H1 (cell line): ENCODE results near the gene LRRC28. TPM values are rescaled to one million over a fixed set of nuclear protein-coding genes. Genes with fewer than 3 reads are reported as not detected.
A peak's percentile ranks its signal among the peaks of the same experiment; 100 is the strongest.

Source experiments
- CTCF ChIA-PET: fragments of 300-600 bp; sonication (Branson Sonifier 250); formaldehyde crosslinking; loops from one replicate; lab custom pipeline; 2021; ENCODE audit not compliant: partially characterized antibody; lab: Charles Lee
- POLR2A ChIA-PET: fragments of 300-600 bp; sonication (Branson Sonifier 250); formaldehyde crosslinking; loops from one replicate; lab custom pipeline; 2021; ENCODE audit warnings: inconsistent platforms; ENCODE audit not compliant: partially characterized antibody; lab: Charles Lee
- DNase-seq, 2 experiments: peaks; one replicate each; pipeline versions ENCODE4 v3.0.0 to v3.0.0-alpha.2; 2010 to 2022; ENCODE audit warnings: low spot score in 2 of 2, low read depth in 1 of 2, mixed read lengths in 1 of 2
- FAIRE-seq: peaks from 2 replicates; lab custom pipeline; 2011; peaks lifted over from hg19 to GRCh38; lab: Jason Lieb, UNC
- H2AFZ ChIP-seq: 2 replicates; pipeline ENCODE4 v1.8.1; 2012; ENCODE audit warnings: low read length, inconsistent platforms
- H2AK5ac ChIP-seq: 2 replicates; pipeline ENCODE4 v1.6.1; 2013; ENCODE audit warnings: low read depth, low read length
- H2BK120ac ChIP-seq: replicated peaks from 2 replicates; pipeline ENCODE3; 2013; ENCODE audit warnings: low read depth, low read length, inconsistent platforms
- H2BK12ac ChIP-seq: 2 replicates; pipeline ENCODE4 v1.6.1; 2013; ENCODE audit warnings: low read depth, low read length
- H2BK15ac ChIP-seq: 2 replicates; pipeline ENCODE4 v1.6.1; 2013; ENCODE audit warnings: low read length
- H2BK20ac ChIP-seq: 2 replicates; pipeline ENCODE4 v1.6.1; 2013; ENCODE audit warnings: low read length
- H2BK5ac ChIP-seq: 2 replicates; pipeline ENCODE4 v1.6.1; 2013; ENCODE audit warnings: low read depth, low read length
- H3K14ac ChIP-seq: 2 replicates; pipeline ENCODE4 v1.6.1; 2013; ENCODE audit warnings: inconsistent platforms; ENCODE audit not compliant: insufficient read length
- H3K18ac ChIP-seq: 2 replicates; pipeline ENCODE4 v1.6.1; 2013; ENCODE audit warnings: low read length; ENCODE audit errors: extremely low read depth
- H3K23ac ChIP-seq: 2 replicates; pipeline ENCODE4 v1.6.1; 2013; ENCODE audit warnings: inconsistent platforms; ENCODE audit not compliant: insufficient read length
- H3K23me2 ChIP-seq: 2 replicates; pipeline ENCODE4 v1.6.1; 2013; ENCODE audit warnings: low read depth, low read length
- H3K27ac ChIP-seq: 2 replicates; pipeline ENCODE4 v1.6.1; 2011; ENCODE audit warnings: low read depth, low read length, inconsistent platforms
- H3K27me3 ChIP-seq, 4 experiments: replicated peaks in 1 of 4; 1 replicate in 1 of 4; 2 replicates in 3 of 4; pipeline versions ENCODE4 v1.6.1 to v1.8.1; 2011 to 2013; ENCODE audit warnings: low read length in 3 of 4, mild to moderate bottlenecking in 3 of 4, inconsistent platforms in 2 of 4, mixed read lengths in 2 of 4, moderate library complexity in 1 of 4; ENCODE audit not compliant: control insufficient read depth in 3 of 4, insufficient read depth in 3 of 4; ENCODE audit errors: extremely low read depth in 1 of 4
- H3K36me3 ChIP-seq, 4 experiments: 2 replicates each; pipeline versions ENCODE4 v1.6.1 to v1.8.1; 2011 to 2013; ENCODE audit warnings: mild to moderate bottlenecking in 4 of 4, low read length in 3 of 4, moderate library complexity in 2 of 4, control low read depth in 1 of 4, inconsistent platforms in 1 of 4; ENCODE audit not compliant: insufficient read depth in 4 of 4, control insufficient read depth in 2 of 4
- H3K4ac ChIP-seq: replicated peaks from 2 replicates; pipeline ENCODE3; 2013; ENCODE audit warnings: low read length, low read depth, mixed read lengths, inconsistent platforms; ENCODE audit not compliant: insufficient read length
- H3K4me1 ChIP-seq, 4 experiments: replicated peaks in 1 of 4; 1 replicate in 1 of 4; 2 replicates in 3 of 4; pipeline versions ENCODE4 v1.6.1 to v1.8.1; 2011 to 2013; ENCODE audit warnings: low read length in 3 of 4, inconsistent platforms in 2 of 4, mixed read lengths in 1 of 4; ENCODE audit not compliant: insufficient read depth in 4 of 4, control insufficient read depth in 3 of 4
- H3K4me2 ChIP-seq, 2 experiments: 2 replicates each; pipeline versions ENCODE4 v1.6.1 to v1.8.1; 2011 to 2013; ENCODE audit warnings: low read depth in 2 of 2, low read length in 2 of 2, control low read depth in 1 of 2, inconsistent platforms in 1 of 2, mild to moderate bottlenecking in 1 of 2; ENCODE audit not compliant: insufficient read depth in 1 of 2
- H3K4me3 ChIP-seq, 4 experiments: fragments of 200-600, 300-600 bp in 1 of 4; sonication (generic), shearing (Covaris generic), sonication (Bioruptor Twin) in 1 of 4; 2 replicates each; pipeline versions ENCODE4 v1.5.1 to v1.8.1; 2011 to 2016; ENCODE audit warnings: low read length in 4 of 4, low read depth in 3 of 4, control low read depth in 2 of 4, inconsistent platforms in 2 of 4, mild to moderate bottlenecking in 2 of 4, mixed read lengths in 1 of 4, moderate library complexity in 1 of 4; ENCODE audit not compliant: insufficient read depth in 2 of 4; ENCODE audit errors: extremely low read depth in 1 of 4
- H3K56ac ChIP-seq: replicated peaks from 2 replicates; pipeline ENCODE3; 2013; ENCODE audit warnings: low read depth, mild to moderate bottlenecking, mixed read lengths, low read length, inconsistent platforms; ENCODE audit not compliant: insufficient read length
- H3K79me1 ChIP-seq: 2 replicates; pipeline ENCODE4 v1.6.1; 2013; ENCODE audit warnings: low read depth, low read length, control low read depth
- H3K79me2 ChIP-seq, 2 experiments: 2 replicates each; pipeline versions ENCODE4 v1.6.1 to v1.8.1; 2012 to 2013; ENCODE audit warnings: low read length in 2 of 2, mild to moderate bottlenecking in 2 of 2, inconsistent platforms in 1 of 2; ENCODE audit not compliant: insufficient read depth in 2 of 2, control insufficient read depth in 1 of 2
- H3K9ac ChIP-seq, 4 experiments: replicated peaks in 1 of 4; 1 replicate in 1 of 4; 2 replicates in 3 of 4; pipeline versions ENCODE4 v1.6.1 to v1.8.1; 2011 to 2013; ENCODE audit warnings: low read depth in 3 of 4, low read length in 3 of 4, control low read depth in 2 of 4, mild to moderate bottlenecking in 2 of 4, moderate library complexity in 2 of 4, inconsistent platforms in 1 of 4; ENCODE audit errors: extremely low read depth in 1 of 4
- H3K9me3 ChIP-seq, 2 experiments: 2 replicates each; pipeline versions ENCODE4 v1.6.1 to v1.8.1; 2012 to 2013; ENCODE audit warnings: mild to moderate bottlenecking in 2 of 2, moderate library complexity in 2 of 2, control low read depth in 1 of 2, inconsistent platforms in 1 of 2, low read depth in 1 of 2, low read length in 1 of 2, mixed read lengths in 1 of 2; ENCODE audit not compliant: insufficient read depth in 2 of 2
- H4K20me1 ChIP-seq, 2 experiments: replicated peaks in 1 of 2; 2 replicates each; pipeline versions ENCODE3 to v1.8.1; 2011 to 2013; ENCODE audit warnings: inconsistent platforms in 2 of 2, low read length in 2 of 2, mild to moderate bottlenecking in 1 of 2; ENCODE audit not compliant: insufficient read depth in 2 of 2, control insufficient read depth in 1 of 2
- H4K5ac ChIP-seq: 2 replicates; pipeline ENCODE4 v1.6.1; 2013; ENCODE audit warnings: low read length, low read depth, mixed read lengths, inconsistent platforms; ENCODE audit not compliant: insufficient read length
- H4K8ac ChIP-seq: 2 replicates; pipeline ENCODE4 v1.8.0; 2013; ENCODE audit warnings: mild to moderate bottlenecking, moderate library complexity, low read length, inconsistent platforms; ENCODE audit not compliant: insufficient read depth; ENCODE audit errors: extremely low read depth
- H4K91ac ChIP-seq: replicated peaks from 2 replicates; pipeline ENCODE3; 2013; ENCODE audit warnings: low read length, mixed read lengths, inconsistent platforms; ENCODE audit not compliant: insufficient read length
- FOSL1 ChIP-seq: IDR thresholded peaks from 2 replicates; pipeline ENCODE4 v1.6.1; 2011; ENCODE audit warnings: mild to moderate bottlenecking, low read depth, low read length, moderate library complexity; ENCODE audit not compliant: insufficient read depth
- GTF2F1 ChIP-seq: IDR thresholded peaks from 2 replicates; pipeline ENCODE4 v1.6.1; 2012; ENCODE audit warnings: low read depth, low read length, improper control_type of control experiment, borderline replicate concordance
- MAX ChIP-seq: IDR thresholded peaks from 2 replicates; pipeline ENCODE4 v1.6.1; 2012; ENCODE audit warnings: inconsistent platforms
- NANOG ChIP-seq: IDR thresholded peaks from 2 replicates; pipeline ENCODE4 v1.6.1; 2011; ENCODE audit warnings: low read length, low read depth, mild to moderate bottlenecking, inconsistent platforms; ENCODE audit not compliant: insufficient read depth, poor library complexity, severe bottlenecking
- POLR2AphosphoS5 ChIP-seq: IDR thresholded peaks from 2 replicates; pipeline ENCODE4 v1.6.1; 2011; ENCODE audit warnings: low read depth, low read length
- RXRA ChIP-seq: IDR thresholded peaks from 2 replicates; pipeline ENCODE4 v1.6.1; 2011; ENCODE audit warnings: low read depth, mild to moderate bottlenecking, low read length, moderate library complexity; ENCODE audit not compliant: insufficient read depth
- WGBS, 2 experiments: shearing (Covaris generic) in 1 of 2; methylation state at CpG; one replicate each; pipeline versions ENCODE4 v1.1.6 to v1.1.7; 2013 to 2015; ENCODE audit warnings: low lambda C conversion rate in 2 of 2, mixed read lengths in 2 of 2, inconsistent platforms in 1 of 2, low coverage in 1 of 2, missing lambda C conversion rate in 1 of 2; ENCODE audit not compliant: insufficient replicate concordance in 2 of 2, insufficient coverage in 1 of 2, insufficient read length in 1 of 2; ENCODE audit errors: extremely low coverage in 1 of 2, missing lambda C conversion rate in 1 of 2; 5-methylcytosine and 5-hydroxymethylcytosine counted together
- polyA plus RNA-seq, 7 experiments: library from polyadenylated mRNA; depleted of rRNA in 3 of 7; stranded (reverse) in 5 of 7; unstranded in 2 of 7; fragments of >200 nt in 5 of 7; fragments of 200-250 nt in 2 of 7; gene quantifications; 1 replicate in 5 of 7; 2 replicates in 1 of 7; 4 replicates in 1 of 7; pipeline versions ENCODE4 v1.2.1 to v1.2.3, GENCODE V29; 2011 to 2013; ENCODE audit warnings: missing spikeins in 2 of 7, mixed read lengths in 2 of 7
- total RNA-seq: library from RNA; stranded (reverse); fragmentation: NEBNext Ultra II Directional; extraction: Animal tissue kit (Norgen Biotek cat#: 25700); gene quantifications from 2 replicates; pipeline ENCODE4 v1.2.1, GENCODE V29; 2021
- TF ChIP-seq, protein P1 (sequence below): IDR thresholded peaks from 2 replicates; pipeline ENCODE4 v1.6.1; 2012; ENCODE audit warnings: inconsistent platforms

LRRC28 gene
- total and polyA plus RNA-seq, 2 of the 8 experiments (the other 6 are each of a cell fraction or from before 2014, with no cell fraction given): 20.2 to 23.3 TPM

DNA sequence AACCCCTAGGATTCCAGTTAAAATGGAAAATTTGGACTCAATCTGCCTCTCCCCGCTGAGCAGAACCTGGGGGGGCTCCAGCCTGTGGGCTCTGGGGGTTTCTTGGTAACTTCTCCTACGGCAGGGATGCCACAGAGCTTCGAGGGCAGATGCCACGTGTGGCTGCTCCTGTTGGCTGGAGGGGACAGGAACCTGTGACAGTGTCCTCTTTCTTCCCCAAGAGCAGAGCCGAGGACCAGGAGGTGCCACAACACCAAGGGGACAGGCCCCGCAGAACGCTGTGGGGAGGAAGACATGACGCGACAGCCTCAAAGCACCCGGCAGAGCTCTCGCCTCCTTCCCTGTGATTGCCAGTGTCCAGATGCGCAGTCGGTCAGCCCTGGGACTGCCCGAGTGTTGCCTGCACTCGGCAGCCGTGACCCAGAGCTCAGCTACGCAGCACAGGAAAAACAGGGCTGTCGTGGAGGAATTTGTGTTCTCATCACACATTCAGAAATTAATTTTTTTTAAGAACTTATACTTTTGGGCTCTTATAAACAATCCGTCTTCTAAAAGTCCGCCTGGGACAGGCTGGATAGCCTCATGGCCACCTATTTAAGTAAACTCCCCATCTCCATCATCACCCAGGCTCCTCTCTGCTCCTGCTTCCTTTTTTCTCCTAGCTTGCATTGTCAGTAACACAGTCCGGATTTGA, 182.6 kb downstream of the LRRC28 start:
- H2BK120ac ChIP-seq: no peak overlapping the region
- no peak overlapping the region for H3K4ac ChIP-seq
- no peak overlapping the region for H2AK5ac ChIP-seq
- no peak overlapping the region for H3K14ac ChIP-seq
- H3K4me2 ChIP-seq: no peak overlapping the region
- H3K9ac ChIP-seq: no peak overlapping the region
- no peak overlapping the region for H4K8ac ChIP-seq
- ChIA-PET CTCF (interaction anchor here (0.7 to 2.5 kb wide), 11 partner anchors 11 to 270 kb away, joined by 3 to 7 read pairs (median 3); no protein-coding TSS in a partner anchor), POLR2A (interaction anchor here (0.6 to 1.4 kb wide), 2 partner anchors 13 to 269 kb away, joined by 3 read pairs; no protein-coding TSS in a partner anchor)
- no peak overlapping the region for H4K5ac ChIP-seq
- no peaks in the 10 kb centered on the region for H3K79me2 ChIP-seq
- H3K18ac ChIP-seq: no peak overlapping the region; the same call in 1 of the 2 replicates
- H2AFZ ChIP-seq: no peak overlapping the region
- H3K79me1 ChIP-seq: no peaks in the 10 kb centered on the region
- 94% methylated on average over 15 of the region's 21 CpGs; no CpG with 5 or more reads in 1 of the 2 experiments for WGBS, 2 experiments
- H3K23ac ChIP-seq: no peak overlapping the region
- H3K23me2 ChIP-seq: no peaks in the 10 kb centered on the region; the same call in 1 of the 2 replicates
- no peak overlapping the region for H3K56ac ChIP-seq
- H2BK15ac ChIP-seq: 0 out of 2 replicates have a peak overlapping the region, but pooled peaks have one; percentile 81
- H3K27ac ChIP-seq: no peak overlapping the region
- H2BK20ac ChIP-seq: no peak overlapping the region
- H3K4me3 ChIP-seq: no peak overlapping the region
- FAIRE-seq: no peak
- H3K9me3 ChIP-seq: no peaks in the 10 kb centered on the region
- peak overlapping the region; percentile 60; the same call in 1 of the 2 replicates for H2BK12ac ChIP-seq
- no peaks in the 10 kb centered on the region for H3K36me3 ChIP-seq
- H3K27me3 ChIP-seq: no peaks in the 10 kb centered on the region
- no peaks in the 10 kb centered on the region for H4K20me1 ChIP-seq
- peak overlapping the region; percentile 56 for H4K91ac ChIP-seq
- H3K4me1 ChIP-seq: peaks cover 3 to 18% (median 5%) of the 10 kb centered on the region in 4 experiments; a peak in 4 of 7 replicates
- no peak overlapping the region; the same call in 1 of the 2 replicates for H2BK5ac ChIP-seq
- no peak for DNase-seq
- TF ChIP-seq POLR2AphosphoS5: no peak
- TF ChIP-seq GTF2F1: no peak
- TF ChIP-seq NANOG: no peak
- TF ChIP-seq MAX: no peak
- no peak for TF ChIP-seq FOSL1
- no peak for TF ChIP-seq RXRA
- TF ChIP-seq, protein P1, sequence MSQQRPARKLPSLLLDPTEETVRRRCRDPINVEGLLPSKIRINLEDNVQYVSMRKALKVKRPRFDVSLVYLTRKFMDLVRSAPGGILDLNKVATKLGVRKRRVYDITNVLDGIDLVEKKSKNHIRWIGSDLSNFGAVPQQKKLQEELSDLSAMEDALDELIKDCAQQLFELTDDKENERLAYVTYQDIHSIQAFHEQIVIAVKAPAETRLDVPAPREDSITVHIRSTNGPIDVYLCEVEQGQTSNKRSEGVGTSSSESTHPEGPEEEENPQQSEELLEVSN: no peak
